Endothelial cell of umbilical vein (primary cell): ENCODE results near the gene TADA2B.

Experiments
- CTCF ChIP-seq, 2 donors: IDR thresholded peaks; 1 replicate in 1 of 2; 2 replicates in 1 of 2; pipeline ENCODE4 v1.5.1; 2011; ENCODE audit warnings: low read length in 2 of 2, mild to moderate bottlenecking in 2 of 2, moderate library complexity in 2 of 2, control low read depth in 1 of 2, inconsistent platforms in 1 of 2, low read depth in 1 of 2; ENCODE audit not compliant: insufficient read depth in 1 of 2; ENCODE audit errors: extremely low read depth in 1 of 2
- GATA2 ChIP-seq: IDR thresholded peaks from 2 replicates; pipeline ENCODE4 v1.7.0; 2011; ENCODE audit warnings: low read depth, mild to moderate bottlenecking, moderate library complexity, mixed read lengths, low read length; ENCODE audit not compliant: insufficient read length, insufficient read depth
- MAX ChIP-seq: IDR thresholded peaks from 2 replicates; pipeline ENCODE4 v1.6.1; 2011; ENCODE audit not compliant: insufficient read depth, insufficient read length
- POLR2A ChIP-seq: IDR thresholded peaks from 2 replicates; pipeline ENCODE4 v1.6.1; 2012; ENCODE audit warnings: low read depth, mild to moderate bottlenecking, control low read depth, low read length
- POLR2AphosphoS5 ChIP-seq: IDR thresholded peaks from 2 replicates; pipeline ENCODE4 v1.6.1; 2012; ENCODE audit warnings: low read depth, mild to moderate bottlenecking, control low read depth, low read length, moderate library complexity; ENCODE audit not compliant: insufficient read depth

- no peak for TF ChIP-seq CTCF (IDR thresholded peaks at IDR 0.05; ENCODE audit: extremely low read depth in 1 of 2, insufficient read depth in 1 of 2, low read depth in 1 of 2, low read length in 2 of 2)
- TF ChIP-seq POLR2A: no peak
- no peak for TF ChIP-seq POLR2AphosphoS5
- TF ChIP-seq MAX: no peak
- no peak for TF ChIP-seq GATA2
Measured at GRCh38 chr4:7051905-7052304, 8.7 kb downstream of the TADA2B start.
